Measurements from ENCODE around the gene TNIP3.

The TNIP3 gene

DNA sequence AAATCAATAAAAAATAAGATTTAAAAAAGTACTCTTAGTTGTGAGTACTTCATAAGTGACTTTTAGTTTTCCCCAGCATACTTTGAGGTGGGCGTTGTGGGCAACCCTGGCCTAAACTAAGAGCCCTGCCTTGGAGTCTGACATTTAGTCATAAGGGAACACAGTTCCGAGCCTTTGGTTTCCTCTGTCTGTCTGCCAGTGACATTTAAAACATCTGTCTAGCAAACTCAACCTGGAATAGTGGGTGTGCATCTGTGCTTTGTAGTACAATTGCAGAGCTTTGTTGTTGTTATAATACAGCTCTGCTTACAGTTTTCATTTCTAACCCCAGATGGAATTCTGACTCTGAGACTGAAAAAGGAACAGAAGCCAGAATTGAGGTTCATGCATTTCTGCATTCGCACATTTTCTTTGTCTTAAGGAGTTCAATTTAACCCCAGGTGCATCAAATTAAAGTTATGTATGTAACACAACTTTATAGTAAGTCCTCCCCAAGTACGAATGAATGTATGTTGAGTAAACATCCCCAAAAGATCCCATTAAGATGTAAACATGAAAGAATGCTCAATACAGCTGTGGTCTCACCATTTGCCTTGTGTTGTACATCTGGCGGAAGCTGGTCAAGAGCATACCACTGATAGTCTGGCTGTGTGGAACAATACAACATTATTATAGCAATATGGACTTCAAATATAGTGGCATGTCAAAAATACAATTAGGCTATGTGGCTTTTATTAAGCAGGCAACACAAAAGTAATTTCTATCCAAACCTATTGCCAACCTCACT lies 25.9 kb downstream of the TNIP3 start:
- no peak for DNase-seq

DNA sequence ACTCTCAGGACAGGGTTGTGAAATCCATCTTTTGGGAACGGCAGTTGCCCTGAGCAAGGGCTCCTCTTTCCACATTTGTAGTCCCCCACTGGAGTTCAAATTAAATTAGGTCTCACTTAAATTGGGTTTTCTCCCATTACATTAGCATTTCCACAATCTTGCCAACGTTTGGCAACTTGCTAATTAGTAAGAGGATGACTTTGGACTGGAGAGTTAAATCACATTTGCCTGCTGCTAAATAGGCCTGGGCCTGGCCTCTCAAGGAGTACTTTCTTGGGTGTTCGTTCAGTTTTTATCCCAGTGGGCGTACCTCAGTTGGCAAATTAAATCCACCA lies 33.8 kb downstream of the TNIP3 start:
- DNase-seq: no peak

DNA sequence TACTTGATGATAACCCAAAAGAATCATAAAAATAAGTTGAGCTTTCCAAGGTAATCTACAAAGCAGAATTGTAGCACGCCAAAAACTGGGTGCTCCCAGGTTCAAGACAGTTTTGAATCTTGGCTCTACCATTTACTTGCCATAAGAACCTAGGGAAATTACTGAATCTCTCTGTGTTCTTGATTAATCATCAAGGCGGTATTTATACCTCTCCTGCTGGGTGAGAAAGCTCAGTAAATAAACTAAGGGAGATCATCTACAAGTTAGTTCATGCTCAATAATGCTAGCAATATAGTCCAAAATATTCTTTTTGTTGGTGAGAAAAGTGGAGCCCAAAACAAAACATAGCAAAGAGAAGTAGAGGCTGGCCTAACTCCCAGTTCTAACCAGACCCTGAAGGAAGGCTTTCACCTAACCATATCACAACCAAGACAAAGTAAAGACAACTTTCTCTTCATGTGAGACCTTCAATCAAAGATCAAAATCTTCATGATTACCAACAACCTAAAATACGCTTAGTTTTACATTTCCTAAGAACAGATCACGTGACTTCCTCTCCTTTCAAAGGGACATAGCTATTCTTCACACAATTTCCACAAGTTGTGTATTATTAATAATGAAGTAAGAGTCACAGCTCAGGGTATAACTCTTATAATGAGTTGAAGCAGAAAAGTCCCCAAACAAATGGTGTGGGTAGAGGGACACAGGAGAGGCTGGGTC lies 34.4 kb downstream of the TNIP3 start:
- no peak for DNase-seq

DNA sequence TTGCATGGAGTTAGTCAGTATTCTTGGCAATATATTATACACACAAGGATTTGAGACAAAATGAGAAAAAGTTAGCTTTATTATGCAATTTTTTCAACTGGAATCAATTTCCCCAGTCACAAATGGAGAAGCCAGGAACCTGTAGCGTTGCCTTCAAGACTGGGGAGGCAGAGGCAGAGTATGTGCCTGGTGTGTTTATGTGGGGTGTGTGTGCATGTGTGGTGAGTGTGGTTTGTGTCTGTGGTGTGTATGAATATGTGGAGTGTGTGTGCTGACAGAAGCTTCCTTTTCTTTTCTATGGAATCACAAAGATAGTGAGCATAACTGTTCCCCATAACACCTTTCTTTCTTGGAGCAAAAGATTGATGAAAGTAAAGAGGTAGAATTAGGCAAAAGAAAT lies 37.0 kb downstream of the TNIP3 start:
- DNase-seq: no peak

DNA sequence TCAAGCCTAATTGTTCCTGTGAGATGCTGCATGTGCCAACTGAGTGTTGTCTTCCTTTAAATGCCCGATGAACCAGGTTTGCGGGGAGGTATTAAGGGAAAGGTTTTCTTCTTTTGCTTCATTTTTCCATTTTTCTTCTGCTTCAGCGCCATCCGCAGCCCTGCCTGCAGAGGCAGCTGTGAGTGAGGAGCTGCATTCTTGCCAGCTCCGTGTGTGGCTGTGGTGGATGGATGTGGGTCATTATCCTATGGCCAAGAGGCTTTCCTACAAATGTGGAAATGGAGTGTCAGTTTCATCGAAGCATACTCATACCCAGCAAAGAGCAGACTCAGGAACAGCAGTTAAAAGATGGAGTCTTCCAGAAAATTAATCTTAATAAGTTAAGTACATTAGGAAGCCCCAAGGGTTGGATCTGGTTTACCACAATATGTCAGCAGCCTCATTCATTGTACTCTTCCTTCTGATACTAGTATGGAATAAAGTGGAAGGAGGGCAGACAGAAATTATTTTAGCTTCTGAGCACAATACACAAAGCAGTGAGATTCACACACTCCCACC lies 37.6 kb downstream of the TNIP3 start:
- DNase-seq: no peak

DNA sequence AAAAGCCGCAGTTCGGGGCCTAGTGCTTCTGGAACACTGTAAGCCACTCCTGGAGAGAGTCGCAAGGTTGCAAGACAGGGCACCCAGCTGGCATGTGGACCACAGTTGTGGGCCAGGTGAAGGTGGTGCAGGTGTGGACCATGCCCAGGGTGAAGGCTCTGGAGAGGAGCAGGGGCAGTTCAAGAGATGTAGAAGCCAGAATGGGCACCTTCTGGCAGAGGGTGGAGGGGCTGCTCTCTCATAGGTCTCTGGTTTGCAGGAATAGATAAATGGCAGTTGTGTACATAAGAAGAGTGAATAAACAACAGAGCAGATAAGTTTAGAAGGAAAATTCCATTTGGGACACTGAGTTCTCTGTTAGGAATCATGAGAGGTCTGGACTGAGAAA lies 38.6 kb downstream of the TNIP3 start:
- DNase-seq: no peak

DNA sequence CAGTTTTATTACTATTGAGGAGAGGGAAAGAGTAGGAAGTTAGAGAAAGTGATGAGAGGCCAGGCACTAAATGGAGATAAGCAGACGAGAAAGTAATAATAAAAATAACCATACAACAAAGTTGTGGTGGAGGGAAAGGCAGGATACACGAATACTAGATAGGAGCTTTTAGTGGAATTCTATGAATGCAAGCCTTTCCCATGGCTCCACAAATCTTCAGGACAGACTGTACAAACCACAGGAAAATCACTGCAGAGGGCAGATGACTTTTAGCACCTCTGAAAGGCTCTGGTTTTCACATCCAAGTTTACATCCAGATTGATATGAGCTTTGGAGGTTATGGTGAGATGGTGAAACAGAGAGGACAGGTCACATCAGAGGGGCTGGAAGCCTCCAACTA lies 41.5 kb downstream of the TNIP3 start:
- no peak for DNase-seq

DNA sequence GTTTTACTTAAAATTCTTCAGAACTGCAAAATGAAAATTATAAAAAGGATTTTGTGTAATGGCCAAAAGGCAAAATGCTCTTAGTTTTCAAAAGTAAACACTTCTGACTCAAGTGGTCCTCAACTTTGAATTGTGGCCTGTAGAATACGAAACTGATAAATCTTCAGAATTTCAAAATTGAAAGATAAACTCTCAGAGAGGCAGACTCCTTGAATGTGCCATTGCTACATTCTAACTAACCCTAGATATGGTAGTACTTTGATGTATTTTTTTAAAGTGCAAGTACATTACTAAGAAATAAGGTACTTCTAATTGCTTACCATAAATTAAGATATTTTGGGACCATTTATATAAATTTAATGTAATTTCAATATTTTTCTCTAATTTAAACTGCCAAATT lies 44.4 kb downstream of the TNIP3 start:
- no peak for DNase-seq

DNA sequence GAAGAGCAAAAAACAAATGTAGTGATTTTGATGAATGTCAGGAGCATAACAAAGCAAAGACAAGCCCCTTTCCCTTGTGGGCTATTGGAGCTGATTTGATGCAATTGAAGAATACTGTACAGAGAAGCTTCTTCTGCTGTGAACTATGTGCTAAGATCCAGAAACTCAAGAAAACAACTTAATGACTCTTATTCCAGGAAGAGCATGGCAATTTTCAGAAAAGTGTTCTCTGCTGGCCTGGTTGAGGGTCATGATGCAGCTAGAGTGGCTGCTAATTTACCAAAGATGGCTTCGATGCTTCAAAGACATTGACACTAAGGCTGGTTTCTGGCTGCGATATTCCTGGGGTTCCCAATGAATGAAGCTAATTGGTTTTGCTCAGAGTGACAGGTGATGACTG lies 45.8 kb downstream of the TNIP3 start:
- no peak for DNase-seq

DNA sequence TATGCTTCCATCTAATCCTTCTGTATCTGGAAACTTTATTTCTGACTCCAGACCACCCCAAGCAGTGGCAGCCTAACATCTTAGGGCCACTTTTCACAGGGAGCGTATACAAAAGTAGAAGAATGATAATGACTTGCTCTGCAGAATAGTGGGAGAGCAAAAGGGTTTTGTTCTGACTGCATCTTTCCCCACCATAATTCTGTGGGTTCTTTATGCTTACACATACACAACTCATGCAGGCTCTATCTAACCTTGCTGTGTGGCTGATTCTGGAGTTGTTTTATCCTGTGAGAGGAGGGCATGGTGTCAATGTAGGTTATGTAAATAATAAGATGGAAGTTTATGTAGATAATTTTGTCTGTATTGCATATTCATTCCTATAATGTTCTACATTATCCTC lies 49.4 kb downstream of the TNIP3 start:
- no peak for DNase-seq

DNA sequence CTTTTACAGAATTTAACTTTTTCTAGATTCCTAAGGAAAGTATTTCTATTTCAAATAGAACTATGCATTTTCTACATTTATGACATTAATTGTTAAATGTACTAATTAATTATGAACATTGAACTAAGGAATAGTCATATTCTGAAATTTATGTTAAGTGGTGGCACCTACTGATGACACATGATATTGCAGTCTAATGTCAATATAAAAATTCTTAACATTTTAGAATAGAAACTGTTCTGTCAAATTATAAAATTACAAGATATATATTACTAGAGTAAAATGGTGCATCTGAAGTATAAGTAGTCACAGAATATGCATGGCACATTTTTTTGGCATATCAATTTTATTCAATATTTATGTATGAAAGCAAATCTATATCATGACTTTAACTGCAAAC lies 51.6 kb downstream of the TNIP3 start:
- DNase-seq: no peak

DNA sequence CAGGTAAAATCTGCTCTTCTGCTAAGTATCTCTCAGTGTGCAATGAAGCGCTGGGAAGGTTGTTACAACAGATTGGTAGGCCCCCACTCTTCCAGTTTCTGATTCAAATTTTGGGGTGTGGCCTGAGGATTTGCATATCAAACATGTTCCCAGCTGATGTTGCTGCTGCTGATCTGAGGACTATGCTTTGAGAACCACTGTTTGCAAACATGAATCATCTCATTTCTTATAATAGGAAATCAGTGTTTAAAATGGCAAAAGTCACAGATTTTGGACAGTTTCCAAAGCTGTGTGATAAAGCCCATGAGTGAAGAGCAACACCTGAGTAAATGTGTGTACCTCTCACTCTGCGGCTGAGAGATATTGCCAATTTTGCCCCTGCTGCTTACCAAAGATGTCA lies 55.6 kb downstream of the TNIP3 start:
- DNase-seq: no peak

DNA sequence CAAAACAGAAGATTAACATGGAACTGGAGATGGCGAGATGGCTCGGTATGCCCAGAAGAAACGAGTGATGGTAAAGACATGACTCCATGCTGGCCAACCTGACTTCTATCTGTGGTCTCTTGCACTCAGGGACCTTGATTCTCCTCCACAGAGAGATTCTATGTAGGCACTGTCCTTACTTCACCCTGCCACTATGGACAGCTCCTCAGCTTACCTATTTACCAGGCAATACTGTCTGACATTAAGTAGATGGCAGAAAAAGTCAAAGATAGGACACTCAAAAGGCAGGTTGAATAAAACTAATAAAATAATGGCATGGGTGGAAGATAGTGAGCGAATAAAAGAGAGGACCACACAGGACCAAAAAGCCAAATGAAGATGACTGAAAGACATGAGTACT lies 56.6 kb downstream of the TNIP3 start:
- DNase-seq: no peak

DNA sequence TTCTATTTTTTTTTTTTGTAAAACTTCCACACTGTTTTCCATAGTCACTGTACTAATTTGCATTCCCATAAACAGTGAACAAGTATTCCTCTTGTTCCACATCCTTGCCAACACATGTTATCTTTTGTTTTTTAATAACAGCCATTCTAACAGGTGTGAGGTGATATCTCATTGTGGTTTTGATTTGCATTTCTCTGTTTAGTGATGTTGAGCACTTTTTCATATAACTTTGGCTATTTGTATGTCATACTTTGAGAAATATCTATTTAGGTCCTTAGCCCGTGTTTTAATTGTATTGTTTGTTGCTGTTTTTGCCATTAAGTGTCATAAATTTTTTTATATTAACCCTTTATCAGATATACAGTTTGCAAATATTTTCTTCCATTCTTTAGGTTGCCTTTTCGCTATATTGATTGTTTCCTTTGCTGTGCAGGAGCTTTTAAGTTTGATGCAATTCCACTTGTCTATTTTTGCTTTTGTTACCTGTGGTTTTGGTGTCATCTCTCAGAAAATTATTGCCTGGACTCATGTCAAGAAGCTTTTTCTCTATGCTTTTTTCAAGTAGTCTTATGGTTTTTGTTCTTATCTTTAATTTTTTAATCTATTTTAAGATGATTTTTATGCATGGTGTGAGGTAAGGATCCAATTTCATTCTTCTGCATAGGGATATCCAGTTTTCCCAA lies 63.9 kb downstream of the TNIP3 start:
- DNase-seq: no peak

DNA sequence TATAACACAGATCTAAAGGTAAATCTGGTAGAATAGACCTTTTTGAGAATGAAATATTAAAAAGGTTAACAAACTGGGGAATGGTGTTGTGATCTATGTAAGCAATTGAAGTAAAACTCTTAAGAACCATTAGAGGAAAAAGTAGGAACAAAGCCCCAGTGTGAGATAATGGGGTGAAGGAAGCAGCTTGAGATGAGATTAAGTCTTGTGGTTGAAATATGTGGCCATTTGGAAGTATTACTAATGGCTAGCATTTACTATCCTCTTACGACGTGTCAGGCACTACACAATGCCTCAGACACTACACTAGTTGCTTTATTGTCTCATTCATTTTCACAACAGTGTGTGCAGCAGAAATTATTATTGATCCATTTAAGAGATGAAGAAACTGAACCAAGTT lies 65.9 kb downstream of the TNIP3 start:
- no peak for DNase-seq

DNA sequence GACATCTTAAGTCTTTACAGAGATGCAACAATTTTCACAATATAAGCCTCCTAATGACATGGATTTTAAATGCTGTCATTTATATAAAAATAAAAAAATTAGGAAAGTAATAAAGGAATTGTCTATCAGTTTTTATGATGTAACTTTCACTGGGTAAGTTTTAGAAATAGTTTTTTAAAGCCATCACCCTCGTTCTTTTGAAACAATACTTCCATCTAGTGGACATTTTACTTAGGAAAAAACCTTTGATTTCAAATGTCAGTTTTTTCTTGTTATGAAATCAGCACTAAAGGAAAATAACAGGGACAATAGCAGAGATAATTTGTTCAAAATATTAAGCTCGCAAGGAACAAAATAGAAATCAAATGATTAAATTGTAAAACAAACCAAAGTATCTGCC lies 67.5 kb downstream of the TNIP3 start:
- DNase-seq: peak; percentile 36

DNA sequence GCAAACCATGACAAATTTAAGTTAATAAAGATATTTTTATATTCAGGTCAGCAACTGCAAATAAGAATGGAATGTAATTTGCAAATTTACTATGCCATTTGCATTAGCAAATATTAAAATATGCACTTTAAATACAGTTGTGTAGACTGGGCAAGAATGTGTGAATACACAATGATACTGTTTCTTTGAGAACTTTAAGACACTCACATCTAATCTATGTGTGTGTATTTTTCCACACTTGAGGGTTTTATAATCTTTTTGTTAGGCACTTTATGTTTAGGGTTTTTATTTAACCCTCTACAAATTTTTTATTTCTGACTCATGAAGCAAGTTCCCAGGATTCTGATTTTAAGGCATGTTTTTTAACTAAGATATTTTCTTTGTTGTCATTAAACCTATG lies 67.9 kb downstream of the TNIP3 start:
- no peak for DNase-seq

DNA sequence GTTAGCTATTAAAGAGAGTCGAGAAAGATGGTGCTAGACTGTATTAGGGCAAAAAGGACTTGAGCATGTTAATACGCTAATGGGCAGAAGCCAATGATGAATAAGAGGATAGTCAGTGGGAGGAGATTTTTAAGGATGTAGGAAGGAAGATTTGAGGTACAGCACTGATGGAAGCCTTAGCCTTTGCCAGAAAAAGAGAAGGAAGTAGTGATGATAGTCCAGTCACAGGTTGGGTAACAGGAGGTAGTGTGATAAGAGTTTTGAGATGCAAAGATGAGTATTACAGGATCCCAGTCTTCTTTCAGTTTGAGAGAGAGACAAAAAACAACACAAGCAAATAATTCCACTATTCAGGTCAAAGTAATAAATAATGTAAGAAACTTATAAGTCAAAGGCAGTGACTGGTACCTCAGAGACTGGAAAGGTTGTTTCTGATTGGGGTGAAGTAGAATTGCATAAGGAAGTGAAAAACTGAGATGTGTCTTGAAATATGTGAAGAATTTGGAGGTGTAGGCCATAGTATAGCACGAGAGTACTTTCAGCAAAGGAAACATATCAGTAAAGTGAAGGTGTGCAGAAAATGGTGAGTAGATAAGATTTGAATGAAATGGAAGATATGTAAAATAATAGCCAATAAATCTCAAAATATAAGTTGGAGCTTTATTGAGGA lies 69.7 kb downstream of the TNIP3 start:
- DNase-seq: no peak

DNA sequence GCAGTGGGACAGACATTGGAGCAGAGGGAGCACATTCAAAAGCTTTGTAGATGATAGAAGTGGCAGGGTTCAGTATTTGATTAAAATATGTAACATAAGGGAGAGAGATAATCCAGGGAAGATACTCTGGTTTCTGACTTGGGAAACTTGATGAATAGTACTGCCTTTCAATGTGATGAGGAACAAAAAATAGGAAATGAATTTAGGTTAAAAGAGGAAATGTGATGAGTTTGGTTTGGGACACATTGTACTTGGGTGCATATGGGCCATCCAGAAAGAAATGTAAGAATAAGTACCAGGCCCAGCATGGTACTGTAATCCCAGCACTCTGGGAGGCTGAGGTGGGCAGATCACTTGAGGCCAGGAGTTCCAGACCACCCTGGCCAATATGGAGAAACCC lies 70.9 kb downstream of the TNIP3 start:
- DNase-seq: no peak

DNA sequence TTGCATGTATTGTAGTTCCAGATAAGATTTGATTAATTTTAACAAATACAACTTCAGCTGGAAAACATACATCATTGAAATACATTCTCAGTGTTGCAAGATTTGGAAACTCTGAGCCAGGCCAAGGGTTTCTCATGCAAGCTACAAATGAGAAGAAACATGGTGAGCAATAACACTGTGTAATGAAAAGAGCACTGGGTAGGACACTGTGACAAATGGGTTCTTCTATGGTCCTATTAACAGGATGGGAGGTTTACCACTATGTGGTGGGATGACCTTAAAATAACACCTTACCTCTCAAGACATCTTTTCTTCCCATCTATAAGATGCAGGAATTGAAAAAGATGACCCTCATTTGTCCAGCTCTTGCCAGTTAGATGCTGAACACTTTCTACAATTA lies 72.2 kb downstream of the TNIP3 start:
- DNase-seq: no peak

DNA sequence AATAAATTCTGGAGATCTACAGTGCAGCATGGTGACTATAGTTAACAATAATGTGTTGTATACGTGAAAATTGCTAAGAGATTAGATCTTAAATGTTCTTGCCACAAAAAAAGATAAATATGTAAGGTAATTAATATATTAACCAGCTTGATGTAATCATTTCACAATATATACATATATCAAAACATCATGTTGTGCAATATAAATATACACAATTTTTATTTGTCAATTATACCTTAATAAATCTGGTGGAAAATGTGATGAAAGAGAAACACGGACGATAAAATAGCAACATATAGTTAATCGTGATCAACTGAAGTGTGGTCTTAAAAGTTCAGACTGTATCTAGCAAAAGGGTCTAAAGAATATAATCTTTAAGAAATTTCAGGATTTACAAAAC lies 75.3 kb downstream of the TNIP3 start:
- DNase-seq: no peak

All from midbrain (tissue), 1 donor.